Smooth muscle cell (in vitro differentiated cells): ENCODE results near the gene ZBTB8A. TPM values are rescaled to one million over a fixed set of nuclear protein-coding genes. Genes with fewer than 3 reads are reported as not detected.
"Not testable (repeated sequence)": the region's sequence is repeated elsewhere in the genome, so short reads cannot be mapped to it uniquely, and the experiment has no call there.

Source experiments
- DNase-seq: peaks from one replicate; lab custom pipeline; 2025; ENCODE audit not compliant: unreplicated experiment; lab: John Stamatoyannopoulos, UW
- H2AFZ ChIP-seq: fragments of 200-600 bp; sonication (generic); 2 replicates; pipeline ENCODE4 v1.6.0; 2016; ENCODE audit warnings: antibody characterized with exemption, low read depth, mild to moderate bottlenecking
- H3F3A ChIP-seq: fragments of 200-600 bp; sonication (generic); 2 replicates; pipeline ENCODE4 v1.6.0; 2017; ENCODE audit warnings: antibody characterized with exemption, low read depth
- H3K27ac ChIP-seq: fragments of 200-600 bp; sonication (generic); 2 replicates; pipeline ENCODE4 v1.5.1; 2016; ENCODE audit warnings: low read depth, mild to moderate bottlenecking
- H3K27me3 ChIP-seq: fragments of 200-600 bp; sonication (generic); 2 replicates; pipeline ENCODE4 v1.6.1; 2016; ENCODE audit warnings: low read depth, mild to moderate bottlenecking
- H3K36me3 ChIP-seq: fragments of 200-600 bp; sonication (generic); 2 replicates; pipeline ENCODE4 v1.5.1; 2016; ENCODE audit warnings: low read depth
- H3K4me1 ChIP-seq: fragments of 200-600 bp; sonication (generic); 2 replicates; pipeline ENCODE4 v1.5.1; 2016; ENCODE audit warnings: low read depth
- H3K4me2 ChIP-seq: fragments of 200-600 bp; sonication (generic); 2 replicates; pipeline ENCODE4 v1.6.0; 2016; ENCODE audit warnings: mild to moderate bottlenecking
- H3K4me3 ChIP-seq: fragments of 200-600 bp; sonication (generic); 2 replicates; pipeline ENCODE4 v1.5.1; 2016; ENCODE audit warnings: mild to moderate bottlenecking
- H3K79me2 ChIP-seq: fragments of 200-600 bp; sonication (generic); 2 replicates; pipeline ENCODE4 v1.6.0; 2016; ENCODE audit warnings: low read depth, mild to moderate bottlenecking
- H3K9ac ChIP-seq: fragments of 200-600 bp; sonication (generic); 2 replicates; pipeline ENCODE4 v1.6.0; 2016; ENCODE audit warnings: low read depth
- H3K9me3 ChIP-seq: fragments of 200-600 bp; sonication (generic); replicated peaks from 2 replicates; pipeline ENCODE4 v1.5.1; 2016; ENCODE audit warnings: low read depth
- H4K20me1 ChIP-seq: fragments of 200-600 bp; sonication (generic); 2 replicates; pipeline ENCODE4 v1.6.0; 2016; ENCODE audit warnings: low read depth
- WGBS: methylation state at CpG from one replicate; pipeline ENCODE4 v1.1.7; 2016; ENCODE audit warnings: low lambda C conversion rate; 5-methylcytosine and 5-hydroxymethylcytosine counted together
- polyA plus RNA-seq: library from polyadenylated mRNA; unstranded; fragments of >200 nt; fragmentation: Nextera tagmentation; extraction: Ambion mirVana; gene quantifications from 2 replicates; pipeline ENCODE4 v1.2.1, GENCODE V29; 2016
- total RNA-seq: library from RNA; depleted of rRNA; stranded (reverse); fragments of >200 nt; gene quantifications from 2 replicates; pipeline ENCODE4 v1.2.3, GENCODE V29; 2014
- TF ChIP-seq, protein P1 (sequence below): fragments of 200-600 bp; sonication (generic); IDR thresholded peaks from 2 replicates; pipeline ENCODE4 v1.5.1; 2017; ENCODE audit warnings: borderline replicate concordance, mild to moderate bottlenecking, antibody characterized with exemption; ENCODE audit not compliant: insufficient read depth, poor library complexity, severe bottlenecking

ZBTB8A gene
- total and polyA plus RNA-seq, 2 experiments from 2014 or later: 4.2 to 8.8 TPM

DNA sequence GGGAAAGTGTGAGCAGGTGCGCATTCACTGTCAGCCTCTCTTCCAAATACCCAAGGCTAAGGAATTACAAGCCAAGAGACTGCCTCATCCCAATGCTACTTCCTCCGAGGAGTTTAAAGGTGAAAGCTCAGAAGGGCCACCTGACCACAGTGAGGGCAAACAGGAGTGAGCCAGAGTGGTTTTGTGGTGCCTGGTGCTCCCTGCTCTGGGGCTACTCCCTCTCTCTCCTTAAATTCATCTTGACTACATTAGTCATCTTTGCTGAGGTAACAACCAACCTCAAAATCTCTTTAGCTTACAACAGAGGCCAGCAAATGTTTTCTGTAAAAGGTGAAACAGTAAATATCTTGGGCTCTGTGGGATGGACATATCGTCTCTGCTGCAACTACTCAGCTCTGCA is 14.2 kb upstream of the ZBTB8A start:
- no peak overlapping the region for H3K4me3 ChIP-seq
- H3F3A ChIP-seq: no peaks in the 10 kb centered on the region
- H3K27me3 ChIP-seq: no peaks in the 10 kb centered on the region
- H3K4me1 ChIP-seq: no peaks in the 10 kb centered on the region
- no peak for DNase-seq
- no peak overlapping the region for H3K27ac ChIP-seq
- H2AFZ ChIP-seq: no peak overlapping the region
- H3K79me2 ChIP-seq: no peaks in the 10 kb centered on the region
- H3K4me2 ChIP-seq: no peak overlapping the region
- 85% methylated on average over 3 of the region's 3 CpGs for WGBS
- no peaks in the 10 kb centered on the region for H4K20me1 ChIP-seq
- TF ChIP-seq, protein P1, sequence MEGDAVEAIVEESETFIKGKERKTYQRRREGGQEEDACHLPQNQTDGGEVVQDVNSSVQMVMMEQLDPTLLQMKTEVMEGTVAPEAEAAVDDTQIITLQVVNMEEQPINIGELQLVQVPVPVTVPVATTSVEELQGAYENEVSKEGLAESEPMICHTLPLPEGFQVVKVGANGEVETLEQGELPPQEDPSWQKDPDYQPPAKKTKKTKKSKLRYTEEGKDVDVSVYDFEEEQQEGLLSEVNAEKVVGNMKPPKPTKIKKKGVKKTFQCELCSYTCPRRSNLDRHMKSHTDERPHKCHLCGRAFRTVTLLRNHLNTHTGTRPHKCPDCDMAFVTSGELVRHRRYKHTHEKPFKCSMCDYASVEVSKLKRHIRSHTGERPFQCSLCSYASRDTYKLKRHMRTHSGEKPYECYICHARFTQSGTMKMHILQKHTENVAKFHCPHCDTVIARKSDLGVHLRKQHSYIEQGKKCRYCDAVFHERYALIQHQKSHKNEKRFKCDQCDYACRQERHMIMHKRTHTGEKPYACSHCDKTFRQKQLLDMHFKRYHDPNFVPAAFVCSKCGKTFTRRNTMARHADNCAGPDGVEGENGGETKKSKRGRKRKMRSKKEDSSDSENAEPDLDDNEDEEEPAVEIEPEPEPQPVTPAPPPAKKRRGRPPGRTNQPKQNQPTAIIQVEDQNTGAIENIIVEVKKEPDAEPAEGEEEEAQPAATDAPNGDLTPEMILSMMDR: no peak
- H3K36me3 ChIP-seq: no peaks in the 10 kb centered on the region
- no peaks in the 10 kb centered on the region for H3K9me3 ChIP-seq
- no peak overlapping the region for H3K9ac ChIP-seq

DNA sequence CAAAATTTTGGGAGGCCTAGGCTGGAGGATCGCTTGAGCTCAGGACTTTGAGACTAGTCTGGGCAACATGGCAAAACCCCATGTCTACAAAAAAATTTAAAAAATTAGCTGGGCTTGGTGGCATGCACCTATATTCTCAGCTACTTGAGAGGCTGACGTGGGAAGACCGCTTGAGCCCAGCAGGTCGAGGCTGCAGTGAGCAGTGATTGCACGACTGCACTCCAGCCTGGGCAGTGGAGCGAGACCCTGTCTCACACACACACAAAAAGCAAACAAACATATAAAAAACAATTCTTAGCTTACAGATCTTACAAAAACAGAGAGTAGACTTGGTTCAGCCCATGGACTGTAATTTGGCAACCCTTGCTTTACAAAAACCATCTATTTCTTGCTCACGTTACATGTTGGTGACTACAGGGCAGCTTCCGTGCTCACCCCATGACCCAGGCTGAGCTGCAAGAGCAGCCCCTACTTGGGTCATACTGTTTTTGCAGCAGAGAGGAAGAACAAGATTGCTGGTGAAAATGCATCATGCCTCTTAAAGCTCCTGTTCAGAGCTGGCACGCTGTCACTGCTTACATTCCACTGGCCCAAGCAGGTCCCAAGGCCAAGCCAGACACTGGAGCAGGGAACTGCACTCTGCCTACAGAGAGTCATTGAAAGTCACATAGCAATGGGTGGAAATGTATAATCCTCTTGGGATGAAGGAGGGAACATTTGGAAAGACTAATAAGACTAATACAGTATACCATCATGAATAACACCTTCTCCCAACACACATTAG is 13.4 kb upstream of the ZBTB8A start:
- WGBS: 89% methylated on average over 9 of the region's 9 CpGs
- no peak for DNase-seq
- no peaks in the 10 kb centered on the region for H3K9me3 ChIP-seq
- H3K4me3 ChIP-seq: no peak overlapping the region
- H3K9ac ChIP-seq: no peak overlapping the region
- no peaks in the 10 kb centered on the region for H3K79me2 ChIP-seq
- H3F3A ChIP-seq: no peaks in the 10 kb centered on the region
- H3K27me3 ChIP-seq: no peaks in the 10 kb centered on the region
- no peaks in the 10 kb centered on the region for H4K20me1 ChIP-seq
- H3K27ac ChIP-seq: no peak overlapping the region
- H2AFZ ChIP-seq: no peak overlapping the region
- H3K36me3 ChIP-seq: no peaks in the 10 kb centered on the region
- TF ChIP-seq, protein P1: no peak
- H3K4me2 ChIP-seq: no peak overlapping the region
- H3K4me1 ChIP-seq: no peaks in the 10 kb centered on the region

DNA sequence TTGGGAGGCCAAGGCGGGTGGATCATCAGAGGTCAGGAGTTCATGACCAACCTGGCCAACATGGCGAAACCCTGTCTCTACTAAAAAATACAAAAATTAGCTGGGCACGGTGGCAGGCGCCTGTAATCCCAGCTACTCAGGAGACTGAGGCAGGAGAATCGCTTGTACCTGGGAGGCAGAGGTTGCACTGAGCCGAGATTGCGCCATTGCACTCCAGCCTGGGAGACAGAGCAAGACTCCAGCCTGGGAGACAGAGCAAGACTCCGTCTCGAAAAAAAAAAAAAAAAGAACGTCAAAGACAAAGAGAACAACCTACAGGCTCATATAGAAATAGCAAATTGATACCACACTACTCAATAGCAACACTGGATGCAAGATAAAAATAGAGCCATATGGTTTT is 10.7 kb upstream of the ZBTB8A start:
- 90% methylated on average over 10 of the region's 10 CpGs for WGBS

DNA sequence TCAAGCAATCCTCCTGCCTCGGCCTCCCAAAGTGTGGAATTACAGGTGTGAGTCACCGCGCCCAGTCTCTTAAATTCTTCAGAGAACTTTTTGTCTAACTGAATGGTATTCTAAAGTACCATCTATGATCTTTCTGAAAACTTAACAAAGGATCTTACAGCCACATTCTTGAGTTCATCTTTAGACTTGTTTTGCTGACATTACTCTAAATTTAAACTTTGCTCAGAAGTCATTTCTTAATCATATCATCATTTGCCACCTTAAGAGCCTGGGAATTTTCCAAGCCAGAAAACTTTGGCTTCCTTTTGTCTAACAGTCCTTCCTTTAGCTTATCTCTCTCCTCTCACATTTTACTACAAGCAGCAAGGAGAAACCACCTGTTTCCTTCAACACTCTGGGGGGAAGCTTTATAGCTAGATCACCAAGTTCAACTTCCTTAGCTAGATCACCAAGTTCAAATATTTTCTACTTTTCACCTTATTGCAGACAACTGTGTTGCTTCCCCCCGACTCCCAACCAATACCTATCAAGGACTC is 5.4 kb upstream of the ZBTB8A start:
- Histone ChIP-seq H3K4me2 (no peak overlapping the region), H2AFZ (no peak overlapping the region), H3K36me3 (no peaks in the 10 kb centered on the region), H3K4me1 (no peaks in the 10 kb centered on the region), H3K27ac (no peak overlapping the region), H4K20me1 (no peaks in the 10 kb centered on the region), H3K9ac (no peak overlapping the region), H3K9me3 (no peaks in the 10 kb centered on the region), H3K79me2 (no peaks in the 10 kb centered on the region), H3K4me3 (no peak overlapping the region), H3K27me3 (no peaks in the 10 kb centered on the region), H3F3A (no peaks in the 10 kb centered on the region)
- TF ChIP-seq, protein P1: no peak
- no peak for DNase-seq
- 91% methylated on average over 4 of the region's 4 CpGs for WGBS

More for the DNA sequence above, 10.7 kb upstream of the ZBTB8A start:
- H3K9me3 ChIP-seq, H3F3A ChIP-seq, H3K4me2 ChIP-seq, H3K36me3 ChIP-seq, H4K20me1 ChIP-seq, H3K4me1 ChIP-seq, H3K79me2 ChIP-seq, H2AFZ ChIP-seq, H3K27me3 ChIP-seq, H3K27ac ChIP-seq, H3K4me3 ChIP-seq, H3K9ac ChIP-seq, DNase-seq: not testable (repeated sequence)
